GM23338 (cell line): ENCODE results near the gene HAUS2. TPM values are rescaled to one million over a fixed set of nuclear protein-coding genes. Genes with fewer than 3 reads are reported as not detected.

ENCODE experiments used
- ATAC-seq: fragments of 200-7000 bp; cut with Tn5 transposase; 3 replicates; pipeline ENCODE4 v1.9.1; 2020
- DNase-seq: peaks from one replicate; pipeline ENCODE4 v3.0.0-alpha.2; 2015; ENCODE audit warnings: low spot score
- H2AFZ ChIP-seq: fragments of 200-600 bp; sonication (generic); 2 replicates; pipeline ENCODE4 v1.8.0; 2016; ENCODE audit warnings: antibody characterized with exemption, mild to moderate bottlenecking, moderate library complexity
- H3F3A ChIP-seq: fragments of 200-600 bp; sonication (generic); replicated peaks from 2 replicates; pipeline ENCODE4 v1.8.0; 2017; ENCODE audit warnings: antibody characterized with exemption, mixed run types, low read depth
- H3K27ac ChIP-seq: fragments of 200-600 bp; sonication (generic); 2 replicates; pipeline ENCODE4 v1.6.1; 2016; ENCODE audit warnings: low read depth
- H3K27me3 ChIP-seq: fragments of 200-600 bp; sonication (generic); 2 replicates; pipeline ENCODE4 v1.8.0; 2016; ENCODE audit warnings: mild to moderate bottlenecking, mixed run types, moderate library complexity; ENCODE audit not compliant: insufficient read depth
- H3K36me3 ChIP-seq: fragments of 200-600 bp; sonication (generic); 2 replicates; pipeline ENCODE4 v1.8.0; 2016; ENCODE audit warnings: mild to moderate bottlenecking; ENCODE audit not compliant: insufficient read depth
- H3K4me1 ChIP-seq: fragments of 200-600 bp; sonication (generic); 2 replicates; pipeline ENCODE4 v1.8.0; 2016; ENCODE audit warnings: mild to moderate bottlenecking, moderate library complexity; ENCODE audit not compliant: insufficient read depth
- H3K4me2 ChIP-seq: fragments of 200-600 bp; sonication (generic); 2 replicates; pipeline ENCODE4 v1.7.1; 2017; ENCODE audit warnings: mixed run types
- H3K4me3 ChIP-seq: fragments of 200-600 bp; sonication (generic); 2 replicates; pipeline ENCODE4 v1.6.1; 2016; ENCODE audit warnings: mixed run types
- H3K79me2 ChIP-seq: fragments of 200-600 bp; sonication (generic); replicated peaks from 2 replicates; pipeline ENCODE4 v1.8.0; 2017; ENCODE audit warnings: mild to moderate bottlenecking; ENCODE audit not compliant: insufficient read depth
- H3K9me2 ChIP-seq: fragments of 200-600 bp; sonication (generic); 2 replicates; pipeline ENCODE4 v1.8.0; 2017; ENCODE audit not compliant: insufficient read depth
- H4K20me1 ChIP-seq: fragments of 200-600 bp; sonication (generic); replicated peaks from 2 replicates; pipeline ENCODE4 v1.8.0; 2017; ENCODE audit warnings: mild to moderate bottlenecking; ENCODE audit not compliant: insufficient read depth
- H3K27ac Mint-ChIP-seq: 2 replicates; pipeline ENCODE4 v1.8.0; 2020; ENCODE audit warnings: inconsistent platforms, mild to moderate bottlenecking, moderate library complexity, mixed read lengths
- H3K27me3 Mint-ChIP-seq: 3 replicates; pipeline ENCODE4 v1.8.0; 2022; ENCODE audit warnings: low read depth, mild to moderate bottlenecking, moderate library complexity, mixed read lengths, inconsistent platforms; ENCODE audit not compliant: insufficient read depth, poor library complexity
- H3K36me3 Mint-ChIP-seq: 3 replicates; pipeline ENCODE4 v1.8.0; 2021; ENCODE audit warnings: low read depth, mild to moderate bottlenecking, inconsistent platforms, moderate library complexity, mixed read lengths
- H3K4me1 Mint-ChIP-seq: 3 replicates; pipeline ENCODE4 v1.8.0; 2020; ENCODE audit warnings: mild to moderate bottlenecking, inconsistent platforms, mixed read lengths
- H3K4me3 Mint-ChIP-seq: 3 replicates; pipeline ENCODE4 v1.8.0; 2021; ENCODE audit warnings: moderate library complexity, mild to moderate bottlenecking, inconsistent platforms, mixed read lengths
- H3K9me3 Mint-ChIP-seq: 3 replicates; pipeline ENCODE4 v1.8.0; 2020; ENCODE audit warnings: moderate library complexity, mild to moderate bottlenecking, inconsistent platforms, mixed read lengths
- POLR2AphosphoS5 ChIP-seq: IDR thresholded peaks from 2 replicates; pipeline ENCODE4 v1.6.1; 2016; ENCODE audit warnings: antibody characterized with exemption, low read depth
- STAT1 ChIP-seq: IDR thresholded peaks from one replicate; pipeline ENCODE4 v1.6.1; 2016; ENCODE audit warnings: antibody characterized with exemption; ENCODE audit not compliant: unreplicated experiment
- polyA plus RNA-seq: library from polyadenylated mRNA; unstranded; fragments of >200 nt; fragmentation: Nextera tagmentation; extraction: Ambion mirVana; gene quantifications from 2 replicates; pipeline ENCODE4 v1.2.1, GENCODE V29; 2016
- total RNA-seq: library from RNA; depleted of rRNA; stranded (reverse); fragments of >200 nt; shearing (Covaris generic); gene quantifications from 2 replicates; pipeline ENCODE4 v1.2.3, GENCODE V29; 2014; rRNA removed

HAUS2 gene
- total and polyA plus RNA-seq, 2 experiments from 2014 or later, result 30.9 to 32.7 TPM

DNA sequence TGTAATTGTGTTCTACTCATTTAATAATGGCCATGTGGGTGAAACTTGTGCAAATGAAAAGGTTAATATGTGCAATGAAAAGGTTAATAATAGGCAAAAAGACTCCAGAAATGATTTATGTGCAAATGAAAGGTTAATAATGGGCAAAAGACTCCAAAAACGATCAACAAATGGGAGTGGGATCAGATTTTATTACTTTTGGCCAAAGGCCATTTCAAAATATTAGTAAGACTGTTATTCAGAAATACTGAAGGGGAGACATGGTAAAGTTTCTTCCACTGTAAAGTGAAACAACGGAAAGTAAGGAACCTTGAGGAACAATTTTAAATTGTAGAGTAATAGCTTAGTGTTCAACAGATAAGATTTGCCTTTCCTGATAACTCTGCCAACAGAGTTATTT lies 67.5 kb downstream of the HAUS2 start:
- Histone ChIP-seq H4K20me1 (no peaks in the 10 kb centered on the region; the same call in 1 of the 2 replicates), H3K27ac (no peak overlapping the region), H3K79me2 (no peaks in the 10 kb centered on the region), H2AFZ (no peak overlapping the region), H3K36me3 (no peaks in the 10 kb centered on the region), H3K4me1 (peaks cover 14% of the 10 kb centered on the region), H3F3A (no peaks in the 10 kb centered on the region), H3K9me2 (no peaks in the 10 kb centered on the region; the same call in 1 of the 2 replicates), H3K4me3 (no peak overlapping the region), H3K4me2 (no peak overlapping the region), H3K27me3 (no peaks in the 10 kb centered on the region)
- H3K27me3 Mint-ChIP-seq, result no peaks in the 10 kb centered on the region
- no peak overlapping the region for H3K4me3 Mint-ChIP-seq
- peaks cover 17% of the 10 kb centered on the region for H3K4me1 Mint-ChIP-seq
- H3K9me3 Mint-ChIP-seq, result no peaks in the 10 kb centered on the region
- no peaks in the 10 kb centered on the region for H3K36me3 Mint-ChIP-seq
- DNase-seq (no peak), ATAC-seq (no peak)
- TF ChIP-seq POLR2AphosphoS5 (no peak), STAT1 (no peak)
- H3K27ac Mint-ChIP-seq, result no peak overlapping the region

Other genes starting within 250 kb of the HAUS2 start
- 1.1 and 2.1 TPM in 2 replicates for gene CAPN3, start 189.3 kb upstream of the HAUS2 start, total RNA-seq
- 0.37 and 0.84 TPM in 2 replicates for gene CAPN3, start 189.3 kb upstream of the HAUS2 start, polyA plus RNA-seq
- 46.5 and 48.0 TPM in 2 replicates for gene ZNF106, start 57.7 kb upstream of the HAUS2 start, total RNA-seq
- gene ZNF106, start 57.7 kb upstream of the HAUS2 start, polyA plus RNA-seq, result 39.6 and 53.7 TPM in 2 replicates
- 75.8 and 88.1 TPM in 2 replicates for gene SNAP23, start 53.2 kb upstream of the HAUS2 start, total RNA-seq
- gene SNAP23, start 53.2 kb upstream of the HAUS2 start, polyA plus RNA-seq, result 53.5 and 58.8 TPM in 2 replicates
- 9.0 and 19.5 TPM in 2 replicates for gene LRRC57, start within 50 bp of the HAUS2 start, total RNA-seq
- gene LRRC57, start within 50 bp of the HAUS2 start, polyA plus RNA-seq, result 3.9 and 5.4 TPM in 2 replicates
- gene STARD9, start 26.8 kb downstream of the HAUS2 start, total RNA-seq, result 4.7 and 6.2 TPM in 2 replicates
- 1.2 and 1.8 TPM in 2 replicates for gene STARD9, start 26.8 kb downstream of the HAUS2 start, polyA plus RNA-seq
- 14.7 and 15.8 TPM in 2 replicates for gene CDAN1, start 188.3 kb downstream of the HAUS2 start, total RNA-seq
- 6.0 and 6.6 TPM in 2 replicates for gene CDAN1, start 188.3 kb downstream of the HAUS2 start, polyA plus RNA-seq